Stimulated activated CD4-positive, alpha-beta T cell treated with anti-CD3 and anti-CD28 coated beads, Interleukin-4, amount 100 ng/mL, for 4 hours (primary cell): ENCODE data around the gene SSRP1.

Experiments
- DNase-seq, 2 experiments: peaks; one replicate each; pipeline ENCODE4 v3.0.0-alpha.2; 2020

SSRP1 gene

DNA sequence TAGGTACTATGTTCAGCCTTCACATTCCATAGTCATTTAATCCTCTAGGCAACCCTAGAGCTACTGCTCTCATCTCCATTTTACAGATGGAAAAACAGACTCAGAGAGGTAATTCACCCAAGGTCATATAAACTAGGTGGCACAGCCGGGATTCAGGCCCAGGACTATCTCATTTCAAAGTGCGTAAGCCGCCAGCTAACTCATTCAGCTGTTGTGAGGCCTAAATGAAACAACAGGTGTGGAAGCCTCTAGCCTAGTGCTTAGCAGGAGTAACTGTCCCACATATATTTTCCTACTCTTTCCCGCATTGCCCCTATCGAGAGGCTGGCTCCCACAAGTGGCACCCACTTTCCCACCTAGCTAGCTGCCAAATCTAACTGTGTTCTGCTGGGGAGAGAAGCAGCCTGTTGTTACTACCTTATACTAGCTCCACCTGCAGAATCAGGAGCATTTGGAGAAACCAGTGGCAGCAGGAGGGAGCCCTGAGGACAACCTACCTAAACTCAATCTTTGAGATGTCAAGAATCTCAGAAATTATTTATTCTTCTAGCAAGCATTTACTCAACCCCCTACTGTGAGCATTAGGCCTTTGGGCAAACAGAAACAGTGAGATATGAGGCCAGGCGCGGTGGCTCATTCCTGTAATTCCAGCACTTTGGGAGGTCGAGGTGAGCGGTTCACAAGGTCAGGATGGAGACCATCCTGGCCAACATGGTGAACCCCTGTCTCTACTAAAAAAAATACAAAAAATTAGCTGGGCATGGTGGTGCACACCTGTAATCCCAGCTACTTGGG, 24.4 kb upstream of the SSRP1 start:
- DNase-seq, result no peak

DNA sequence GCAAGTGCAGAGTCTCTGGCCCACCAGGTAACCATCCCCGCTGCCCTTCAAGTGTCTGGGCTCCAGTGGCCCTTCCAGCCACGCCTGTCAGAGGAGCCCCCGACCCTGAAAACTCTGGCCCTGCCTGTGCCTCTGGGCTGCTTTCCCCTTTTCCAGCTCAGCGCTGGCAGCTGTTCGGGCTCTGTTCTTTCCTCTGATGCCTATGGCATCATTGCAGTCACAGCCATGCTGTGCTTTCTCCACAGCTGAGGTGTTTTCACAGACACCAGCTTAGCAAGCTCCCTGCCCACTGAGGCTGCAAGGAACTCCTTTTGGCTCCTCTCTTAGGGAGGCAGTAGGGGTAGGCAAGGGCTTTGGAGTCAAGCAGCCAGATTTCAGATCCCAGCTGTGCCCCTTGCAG, 23.7 kb upstream of the SSRP1 start:
- no peak for DNase-seq

DNA sequence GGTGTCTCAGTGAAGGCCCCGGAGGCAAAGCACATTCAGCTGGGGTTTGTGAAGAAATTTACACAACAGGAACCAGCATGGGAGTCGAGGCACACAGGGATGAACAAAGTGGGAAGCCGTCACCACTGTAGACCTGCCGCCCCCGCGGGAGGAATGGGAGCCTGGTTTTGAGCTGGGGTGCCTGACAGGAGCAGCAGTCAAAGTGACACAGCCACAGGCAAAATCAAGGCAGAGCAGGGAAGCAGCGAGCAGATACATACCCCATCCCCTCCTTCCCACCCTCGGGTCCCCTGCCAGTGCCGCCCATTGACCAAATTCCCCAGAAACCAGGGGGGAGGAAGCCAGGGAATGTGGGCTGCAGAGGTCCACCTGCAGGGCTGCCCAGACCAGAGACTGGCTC, 23.3 kb upstream of the SSRP1 start:
- DNase-seq, result no peak

- DNase-seq, result no peak
Observed at GRCh38 chr11:57358543-57358961, 22.9 kb upstream of the SSRP1 start.

GRCh38 chr11:57357856-57358255, 22.2 kb upstream of the SSRP1 start:
- DNase-seq, result no peak

GRCh38 chr11:57357310-57357709, 21.6 kb upstream of the SSRP1 start:
- no peak for DNase-seq

DNA sequence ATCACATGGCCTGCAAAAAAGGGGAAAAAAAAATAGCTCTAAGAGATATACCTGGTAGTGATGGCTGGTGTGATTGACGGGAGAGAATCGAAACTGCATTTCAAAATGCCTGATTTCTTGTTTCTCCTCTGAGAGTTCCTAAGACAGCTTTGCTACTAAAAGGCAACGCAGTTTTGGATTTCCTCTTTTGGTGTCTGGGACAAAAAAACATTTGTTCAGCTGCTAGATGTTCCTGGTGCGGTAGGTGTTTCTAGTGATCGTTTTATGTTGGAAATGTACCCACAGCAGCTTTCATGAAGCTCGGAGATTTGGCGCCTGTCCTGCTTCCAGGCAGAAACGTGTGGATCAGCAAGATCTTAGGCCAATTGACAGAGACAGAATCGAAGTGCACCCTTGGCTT, 20.6 kb upstream of the SSRP1 start:
- no peak for DNase-seq

DNA sequence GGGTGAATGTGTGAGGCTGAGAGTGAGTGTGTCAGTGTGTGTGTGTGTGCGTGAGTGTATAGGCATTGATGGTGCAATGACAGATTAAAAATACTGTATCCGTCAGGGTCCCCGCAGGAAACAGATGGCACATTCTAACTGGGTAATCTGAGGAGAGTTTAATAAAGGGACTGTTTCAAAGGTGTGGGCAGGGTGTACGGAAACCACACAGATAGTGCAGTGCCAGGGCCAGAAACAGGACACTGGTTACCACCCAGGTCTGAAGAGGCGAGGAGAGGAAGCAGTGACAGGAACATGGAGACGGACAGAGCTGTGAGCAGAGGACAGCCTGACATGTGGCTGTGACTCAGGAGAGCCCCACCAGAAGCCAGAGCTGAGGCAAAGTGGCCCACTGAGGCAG, 19.0 kb upstream of the SSRP1 start:
- no peak for DNase-seq

- no peak for DNase-seq
Observed at GRCh38 chr11:57353852-57354251, 18.2 kb upstream of the SSRP1 start.

- DNase-seq, result no peak
Observed at GRCh38 chr11:57353446-57353845, 17.8 kb upstream of the SSRP1 start.

- no peak for DNase-seq
Observed at GRCh38 chr11:57353036-57353435, 17.3 kb upstream of the SSRP1 start.

GRCh38 chr11:57349491-57350274, 14.0 kb upstream of the SSRP1 start:
- peak; percentile 37 to 64 for DNase-seq

- DNase-seq, result no peak
Observed at GRCh38 chr11:57348636-57349313, 13.1 kb upstream of the SSRP1 start.

DNA sequence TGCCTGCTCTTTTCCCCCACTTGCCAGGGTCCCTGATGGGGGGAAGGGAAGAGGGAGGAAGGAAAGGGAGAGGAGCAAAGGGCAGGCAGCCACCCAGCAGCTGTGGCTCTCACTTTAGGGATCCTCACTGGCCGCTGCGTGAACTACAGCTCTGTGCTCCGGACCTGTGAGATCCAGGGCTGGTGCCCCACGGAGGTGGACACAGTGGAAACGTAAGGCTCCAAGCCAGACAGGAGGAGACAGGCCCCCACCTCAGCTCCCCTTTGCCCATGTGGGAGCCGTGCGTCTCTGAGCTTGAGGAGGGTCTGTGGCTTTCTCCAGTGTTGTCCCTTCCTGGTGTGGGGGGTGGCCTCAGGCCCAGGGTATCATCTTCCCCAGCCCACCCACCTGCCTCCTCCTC, 12.4 kb upstream of the SSRP1 start:
- DNase-seq, result no peak

DNA sequence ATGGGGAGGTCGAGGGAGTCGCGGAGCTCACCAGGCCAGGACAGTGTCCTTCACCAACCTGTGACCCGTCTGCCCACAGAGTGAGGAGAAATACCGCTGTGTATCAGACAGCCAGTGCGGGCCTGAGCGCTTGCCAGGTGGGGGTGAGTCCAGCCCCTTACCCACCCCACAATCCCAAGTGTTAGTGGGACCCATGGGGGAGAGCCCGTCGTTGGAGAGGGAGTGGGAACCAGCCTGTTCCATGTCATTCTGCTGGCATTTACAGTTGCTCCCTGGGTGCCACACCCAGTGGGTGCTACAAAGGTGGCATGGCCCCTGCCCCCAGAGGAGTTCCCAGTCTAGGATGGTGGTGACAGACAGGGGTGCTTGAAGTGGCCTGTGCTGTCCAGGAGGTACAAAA, 11.6 kb upstream of the SSRP1 start:
- DNase-seq, result no peak

GRCh38 chr11:57345555-57346211, 10.0 kb upstream of the SSRP1 start:
- peak; percentile 66 to 67 for DNase-seq

DNA sequence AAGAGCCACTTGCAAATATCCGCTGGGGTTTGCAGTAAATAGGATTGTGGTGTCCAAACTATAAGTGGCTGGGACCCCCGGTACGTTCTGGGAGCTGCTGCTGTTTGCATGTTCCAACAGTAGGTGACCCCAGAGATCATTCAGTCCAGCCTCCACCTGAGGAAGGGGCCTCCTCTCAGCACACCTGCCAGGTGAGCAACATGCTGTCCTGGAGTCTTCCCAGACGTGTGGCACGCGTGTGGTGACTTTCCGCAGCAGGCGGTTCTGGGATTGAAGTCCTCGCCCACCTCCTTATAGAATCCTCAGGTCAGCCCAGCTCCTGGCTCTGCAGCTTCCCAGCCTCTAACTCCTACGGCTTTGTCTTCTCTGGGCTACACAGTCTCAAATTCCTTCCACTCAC, 9.1 kb upstream of the SSRP1 start:
- DNase-seq, result no peak

- DNase-seq, result no peak
Observed at GRCh38 chr11:57343825-57344224, 8.1 kb upstream of the SSRP1 start.

DNA sequence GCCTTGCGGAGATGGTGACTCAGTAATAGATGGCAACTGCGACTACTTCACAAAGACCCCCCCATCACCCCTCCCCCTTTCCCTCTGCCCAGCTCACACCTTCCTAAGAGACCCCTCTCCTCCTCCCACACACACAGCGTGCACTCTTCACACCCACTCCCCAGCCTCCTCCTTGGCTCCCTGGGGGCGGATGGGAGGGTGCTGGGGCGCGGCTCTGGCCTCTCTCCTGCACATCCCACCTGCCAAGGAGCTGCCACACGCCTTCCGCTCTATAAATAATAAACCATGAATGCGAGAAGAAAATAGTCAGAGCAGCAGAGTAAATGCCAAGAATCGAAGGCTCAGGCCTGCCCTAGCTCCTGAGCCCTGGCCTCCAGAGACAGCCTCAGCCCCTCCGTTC, 7.0 kb upstream of the SSRP1 start:
- DNase-seq, result no peak

- DNase-seq, result no peak
Observed at GRCh38 chr11:57341250-57341808, 5.6 kb upstream of the SSRP1 start.

GRCh38 chr11:57340039-57340615, 4.4 kb upstream of the SSRP1 start:
- DNase-seq, result no peak

- no peak for DNase-seq
Observed at GRCh38 chr11:57339328-57339727, 3.6 kb upstream of the SSRP1 start.

DNA sequence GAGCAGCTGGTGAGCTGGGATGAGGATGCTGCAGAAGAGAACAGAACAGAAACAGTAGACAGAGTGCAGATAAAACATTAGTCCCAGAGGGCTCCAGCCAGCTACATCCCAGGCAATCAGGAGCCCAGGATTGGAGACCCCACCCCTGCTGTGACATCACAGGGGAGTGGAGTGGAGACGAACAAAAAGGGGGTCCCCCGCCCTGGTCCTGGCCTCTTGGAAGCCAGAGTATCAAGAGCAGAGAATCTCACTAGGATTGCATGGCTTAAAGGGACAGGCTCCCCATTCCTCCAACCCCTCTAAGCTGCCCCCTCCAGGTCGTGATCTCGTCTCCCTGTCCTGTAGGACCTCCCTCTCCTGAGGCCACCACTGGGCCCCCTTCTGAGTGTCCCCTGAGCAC, 2.5 kb upstream of the SSRP1 start, which contains the start of gene P2RX3:
TSS of gene P2RX3 (plus strand) at position 211 of the 400 bp plus-strand sequence. CDS start 199 bp downstream, outside the sequence.
- DNase-seq, result no peak
